NCI-H446 (cell line): ENCODE measurements around the gene DNAH7.

ENCODE experiments used
- DNase-seq, 2 experiments: peaks; one replicate each; lab custom pipeline; 2025; lab: John Stamatoyannopoulos, UW

Gene DNAH7

GRCh38 chr2:196077821-196078220 lies 9.2 kb upstream of the DNAH7 start:
- no peak for DNase-seq

GRCh38 chr2:196076778-196077568 lies 8.3 kb upstream of the DNAH7 start:
- DNase-seq: no peak

- no peak for DNase-seq
Measured at GRCh38 chr2:196075196-196075595, 6.6 kb upstream of the DNAH7 start.

GRCh38 chr2:196074631-196075030 lies 6.0 kb upstream of the DNAH7 start:
- DNase-seq: no peak

GRCh38 chr2:196073521-196073920 lies 4.9 kb upstream of the DNAH7 start:
- no peak for DNase-seq

- DNase-seq: no peak
Measured at GRCh38 chr2:196067088-196067382, 1.6 kb downstream of the DNAH7 start.

GRCh38 chr2:196066291-196067087 lies 2.1 kb downstream of the DNAH7 start:
- peak in 1 of 2 experiments; percentile 43 for DNase-seq

GRCh38 chr2:196063773-196064172 lies 4.9 kb downstream of the DNAH7 start:
- no peak for DNase-seq

- DNase-seq: no peak
Measured at GRCh38 chr2:196059491-196059960, 9.1 kb downstream of the DNAH7 start.

GRCh38 chr2:196054631-196055030 lies 14.0 kb downstream of the DNAH7 start:
- no peak for DNase-seq

- DNase-seq: no peak
Measured at GRCh38 chr2:196046123-196046917, 22.3 kb downstream of the DNAH7 start.

- no peak for DNase-seq
Measured at GRCh38 chr2:196041786-196042185, 26.9 kb downstream of the DNAH7 start.

GRCh38 chr2:196040218-196040617 lies 28.4 kb downstream of the DNAH7 start:
- no peak for DNase-seq

- DNase-seq: no peak
Measured at GRCh38 chr2:196036442-196036841, 32.2 kb downstream of the DNAH7 start.

GRCh38 chr2:196018037-196018436 lies 50.6 kb downstream of the DNAH7 start:
- no peak for DNase-seq

GRCh38 chr2:196012314-196012713 lies 56.3 kb downstream of the DNAH7 start:
- no peak for DNase-seq

GRCh38 chr2:196000551-196000950 lies 68.1 kb downstream of the DNAH7 start:
- no peak for DNase-seq

GRCh38 chr2:195998070-195998469 lies 70.6 kb downstream of the DNAH7 start:
- DNase-seq: no peak

GRCh38 chr2:195995499-195995898 lies 73.1 kb downstream of the DNAH7 start:
- DNase-seq: no peak

- no peak for DNase-seq
Measured at GRCh38 chr2:195993623-195994022, 75.0 kb downstream of the DNAH7 start.

GRCh38 chr2:195985741-195986140 lies 82.9 kb downstream of the DNAH7 start:
- DNase-seq: no peak

GRCh38 chr2:195984923-195985726 lies 83.5 kb downstream of the DNAH7 start:
- DNase-seq: no peak
